Gastroesophageal sphincter (tissue), 4 donors: ENCODE measurements around the gene UNC5A. TPM values are rescaled to one million over a fixed set of nuclear protein-coding genes. Genes with fewer than 3 reads are reported as not detected.

ENCODE experiments used
- ATAC-seq: fragments of 150-250 bp; one replicate; pipeline ENCODE4 v1.9.1; 2016; ENCODE audit warnings: mild to moderate bottlenecking, moderate library complexity
- H3K27ac ChIP-seq, 4 donors: fragments of 200-600 bp; sonication (generic) in 3 of 4; 1 replicate in 3 of 4; 2 replicates in 1 of 4; pipeline ENCODE4 v1.5.1; 2016 to 2019
- H3K27me3 ChIP-seq: fragments of 200-600 bp; sonication (generic); one replicate; pipeline ENCODE4 v1.5.1; 2019
- H3K36me3 ChIP-seq, 2 donors: fragments of 200-600 bp; sonication (generic); one replicate each; pipeline ENCODE4 v1.5.1; 2019; ENCODE audit warnings: control low read depth in 1 of 2
- H3K4me1 ChIP-seq, 3 donors: fragments of 200-600 bp; sonication (generic); 1 replicate in 2 of 3; 2 replicates in 1 of 3; pipeline ENCODE4 v1.5.1; 2016 to 2019; ENCODE audit warnings: control low read depth in 2 of 3
- H3K4me3 ChIP-seq, 2 donors: fragments of 200-600 bp; sonication (generic); one replicate each; pipeline ENCODE4 v1.5.1; 2019; ENCODE audit warnings: mild to moderate bottlenecking in 1 of 2, moderate library complexity in 1 of 2
- H3K9me3 ChIP-seq, 3 donors: fragments of 200-600 bp; sonication (generic); one replicate each; pipeline ENCODE4 v1.5.1; 2017 to 2019; ENCODE audit warnings: control low read depth in 2 of 3
- EP300 ChIP-seq: sonication (generic); formaldehyde crosslinking; IDR thresholded peaks from one replicate; pipeline ENCODE4 v1.6.1; 2017; ENCODE audit warnings: antibody characterized with exemption, mild to moderate bottlenecking
- POLR2A ChIP-seq, 2 donors: fragments of 450-650 bp; IDR thresholded peaks; one replicate each; pipeline ENCODE4 v1.6.1; 2017; ENCODE audit warnings: antibody characterized with exemption in 2 of 2, mild to moderate bottlenecking in 2 of 2, moderate library complexity in 1 of 2
- POLR2AphosphoS5 ChIP-seq: sonication (generic); formaldehyde crosslinking; IDR thresholded peaks from one replicate; pipeline ENCODE4 v1.6.1; 2017; ENCODE audit warnings: antibody characterized with exemption
- WGBS, 2 donors: methylation state at CpG; one replicate each; pipeline ENCODE4 v1.1.5; 2018; ENCODE audit warnings: low coverage in 1 of 2; 5-methylcytosine and 5-hydroxymethylcytosine counted together
- total RNA-seq, 4 donors: library from RNA; depleted of rRNA; stranded (reverse); fragments of >200 nt; gene quantifications; one replicate each; pipeline ENCODE4 v1.1.0, GENCODE V29; 2016
- TF ChIP-seq, protein P1 (sequence below), 4 experiments: fragments of 200-600 bp in 2 of 4; fragments of 450-650 bp in 2 of 4; sonication (generic) in 1 of 4; IDR thresholded peaks; one replicate each; pipeline ENCODE4 v1.5.1; 2017 to 2019; ENCODE audit warnings: antibody characterized with exemption in 4 of 4, mild to moderate bottlenecking in 2 of 4, moderate library complexity in 2 of 4

UNC5A gene
- total RNA-seq, 4 donors from 2014 or later: 0.27 TPM; not detected in 3

DNA sequence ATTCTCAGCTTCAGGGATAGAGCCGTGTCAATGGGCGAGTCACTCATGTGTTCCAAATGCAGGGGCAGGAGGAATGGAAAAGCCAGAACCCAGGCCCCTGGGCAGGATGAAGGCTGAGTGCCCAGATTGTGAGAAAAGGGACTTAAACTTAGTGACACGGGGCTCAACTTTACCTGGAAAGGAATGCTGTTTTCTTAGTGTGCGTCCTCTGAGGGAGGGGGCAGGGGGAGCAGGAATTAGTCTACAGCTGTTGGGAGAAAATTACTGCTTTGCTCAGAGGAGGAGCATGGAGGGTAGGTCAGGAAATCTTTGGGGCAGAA is 74.2 kb downstream of the UNC5A start:
- Histone ChIP-seq H3K9me3 (no peaks in the 10 kb centered on the region), H3K27me3 (peaks cover 7% of the 10 kb centered on the region), H3K27ac (no peak overlapping the region), H3K4me3 (no peak overlapping the region), H3K36me3 (no peaks in the 10 kb centered on the region), H3K4me1 (no peaks in the 10 kb centered on the region)
- no peak for ATAC-seq
- TF ChIP-seq POLR2A (IDR thresholded peaks at IDR 0.05) (no peak), POLR2AphosphoS5 (no peak), EP300 (no peak)
- WGBS, 2 donors: 38 to 68% methylated on average over 3 to 4 of the region's 4 CpGs

DNA sequence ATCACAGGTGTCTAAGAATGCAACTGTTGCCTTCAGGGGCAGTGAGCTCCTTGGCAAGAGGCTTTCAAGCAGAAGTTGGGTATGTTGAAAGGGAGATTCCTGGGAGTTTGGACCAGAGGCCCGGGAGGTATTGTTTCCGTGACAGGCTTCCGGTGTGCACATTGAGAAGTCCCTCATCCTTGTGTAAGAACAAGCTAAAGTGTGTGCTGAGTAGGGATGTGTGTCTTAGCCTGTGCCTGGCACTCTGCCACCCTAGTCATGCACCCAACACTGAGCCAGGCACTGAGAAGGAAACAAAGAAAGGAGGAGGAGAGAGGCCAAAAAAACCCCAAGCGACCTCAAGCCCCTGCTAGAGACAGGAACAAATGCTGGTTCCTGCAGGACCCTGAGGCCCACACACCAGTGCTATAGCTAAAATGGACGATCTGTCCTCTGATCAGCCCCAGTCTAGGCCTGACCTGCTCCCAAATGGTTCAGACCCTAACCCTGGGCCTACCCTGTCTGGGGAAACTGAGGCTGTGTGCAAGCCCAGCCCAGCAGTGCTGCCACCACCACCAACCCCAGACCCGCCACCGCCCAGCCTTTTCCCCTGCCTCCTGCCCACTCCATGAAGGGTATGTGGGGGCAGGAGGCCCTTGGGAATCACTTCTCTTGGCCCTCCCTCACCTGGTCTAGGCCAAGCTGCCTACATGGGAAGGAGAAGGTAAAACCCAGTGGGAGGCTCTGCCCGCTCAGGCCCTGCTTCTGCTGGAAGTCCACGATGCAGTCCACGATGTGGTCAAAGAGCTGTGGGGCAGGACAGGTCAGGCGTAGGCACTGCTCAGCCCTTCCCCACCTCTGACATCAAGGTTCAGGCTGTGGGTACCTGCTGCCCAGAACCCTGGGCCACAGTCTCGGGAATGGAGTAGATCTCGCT is 76.2 kb downstream of the UNC5A start:
- TF ChIP-seq POLR2AphosphoS5 (no peak), POLR2A (IDR thresholded peaks at IDR 0.05) (no peak)
- Histone ChIP-seq H3K27ac (no peak overlapping the region), H3K9me3 (no peaks in the 10 kb centered on the region), H3K36me3 (no peaks in the 10 kb centered on the region), H3K4me1 (no peaks in the 10 kb centered on the region), H3K27me3 (peaks cover 5% of the 10 kb centered on the region), H3K4me3 (no peak overlapping the region)
- WGBS, 2 donors: 76% methylated on average over 6 of the region's 13 CpGs; no CpG with 5 or more reads in 1 of the 2 donors
- ATAC-seq: no peak

DNA sequence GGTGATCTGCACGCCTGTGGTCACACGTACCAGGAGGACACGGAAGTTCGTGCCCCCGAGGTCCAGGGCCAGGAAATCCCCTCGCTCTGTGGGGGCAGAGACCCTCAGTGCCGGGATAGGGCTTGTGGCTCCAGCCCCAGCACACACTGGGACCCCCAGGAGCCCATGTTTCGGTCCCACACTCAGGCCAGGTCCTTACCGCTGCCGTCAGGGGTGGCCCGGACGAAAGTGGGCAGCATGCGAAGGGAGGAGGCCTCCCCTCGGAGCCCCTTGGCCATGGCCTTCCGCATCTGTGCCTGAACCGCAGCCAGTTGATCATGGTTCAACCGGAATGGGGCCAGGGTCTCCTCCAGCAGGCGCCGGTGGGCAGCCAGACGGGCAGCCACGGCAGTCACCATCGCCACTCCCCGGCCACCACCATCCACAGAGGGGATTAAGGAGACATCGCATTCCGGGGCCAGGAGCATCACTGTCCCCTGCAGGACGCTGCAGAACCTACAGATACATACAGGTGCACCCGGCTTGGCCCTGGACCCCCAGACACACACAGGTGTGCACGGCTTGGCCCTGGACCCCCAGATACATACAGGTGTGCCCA is 77.0 kb downstream of the UNC5A start:
- H3K27me3 ChIP-seq: peaks cover 7% of the 10 kb centered on the region
- H3K36me3 ChIP-seq: no peaks in the 10 kb centered on the region
- no peak for TF ChIP-seq POLR2AphosphoS5
- no peak for TF ChIP-seq POLR2A (IDR thresholded peaks at IDR 0.05)
- TF ChIP-seq, protein P1, sequence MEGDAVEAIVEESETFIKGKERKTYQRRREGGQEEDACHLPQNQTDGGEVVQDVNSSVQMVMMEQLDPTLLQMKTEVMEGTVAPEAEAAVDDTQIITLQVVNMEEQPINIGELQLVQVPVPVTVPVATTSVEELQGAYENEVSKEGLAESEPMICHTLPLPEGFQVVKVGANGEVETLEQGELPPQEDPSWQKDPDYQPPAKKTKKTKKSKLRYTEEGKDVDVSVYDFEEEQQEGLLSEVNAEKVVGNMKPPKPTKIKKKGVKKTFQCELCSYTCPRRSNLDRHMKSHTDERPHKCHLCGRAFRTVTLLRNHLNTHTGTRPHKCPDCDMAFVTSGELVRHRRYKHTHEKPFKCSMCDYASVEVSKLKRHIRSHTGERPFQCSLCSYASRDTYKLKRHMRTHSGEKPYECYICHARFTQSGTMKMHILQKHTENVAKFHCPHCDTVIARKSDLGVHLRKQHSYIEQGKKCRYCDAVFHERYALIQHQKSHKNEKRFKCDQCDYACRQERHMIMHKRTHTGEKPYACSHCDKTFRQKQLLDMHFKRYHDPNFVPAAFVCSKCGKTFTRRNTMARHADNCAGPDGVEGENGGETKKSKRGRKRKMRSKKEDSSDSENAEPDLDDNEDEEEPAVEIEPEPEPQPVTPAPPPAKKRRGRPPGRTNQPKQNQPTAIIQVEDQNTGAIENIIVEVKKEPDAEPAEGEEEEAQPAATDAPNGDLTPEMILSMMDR (IDR thresholded peaks at IDR 0.05): no peak
- no peak for ATAC-seq
- no peaks in the 10 kb centered on the region for H3K9me3 ChIP-seq
- H3K4me3 ChIP-seq: no peak overlapping the region
- no peak overlapping the region for H3K27ac ChIP-seq
- WGBS, 2 donors: 75 to 87% methylated on average over 3 of the region's 28 CpGs
- no peaks in the 10 kb centered on the region for H3K4me1 ChIP-seq

GRCh38 chr5:176888016-176888864 is 77.9 kb downstream of the UNC5A start:
- Histone ChIP-seq H3K4me3 (no peak overlapping the region), H3K4me1 (no peaks in the 10 kb centered on the region), H3K9me3 (no peaks in the 10 kb centered on the region), H3K27me3 (peaks cover 7% of the 10 kb centered on the region), H3K27ac (no peak overlapping the region), H3K36me3 (no peaks in the 10 kb centered on the region)
- ATAC-seq: no peak
- WGBS, 2 donors: 87 to 91% methylated on average over 5 to 10 of the region's 27 CpGs
- TF ChIP-seq EP300 (no peak), POLR2A (IDR thresholded peaks at IDR 0.05) (no peak), POLR2AphosphoS5 (no peak)
- TF ChIP-seq, protein P1 (IDR thresholded peaks at IDR 0.05): no peak

- no peaks in the 10 kb centered on the region for H3K4me1 ChIP-seq
- no peak for ATAC-seq
- no peak overlapping the region for H3K4me3 ChIP-seq
- H3K36me3 ChIP-seq: no peaks in the 10 kb centered on the region
- peaks cover 7% of the 10 kb centered on the region for H3K27me3 ChIP-seq
- no peak overlapping the region for H3K27ac ChIP-seq
- no peak for TF ChIP-seq POLR2AphosphoS5
- TF ChIP-seq EP300: no peak
- no peaks in the 10 kb centered on the region for H3K9me3 ChIP-seq
- no CpG with 5 or more reads among the region's 1 CpG for whole genome bisulfite sequencing, 2 donors
These were observed 78.5 kb downstream of the UNC5A start for GRCh38 chr5:176888865-176889165.
